Natural killer cell treated with Interleukin-12 subunit alpha and Interleukin-12 subunit beta and Interleukin-15 and Interleukin-18, amount 100 ng/mL, for 72 hours (primary cell): ENCODE measurements around the gene MPHOSPH9. TPM values are rescaled to one million over a fixed set of nuclear protein-coding genes. Genes with fewer than 3 reads are reported as not detected.

Experiments used
- ATAC-seq, 2 donors: fragments of 150-1000 bp; cut with Tn5 transposase in 1 of 2; sonication (Bioruptor Pico), chemical (Tn5 transposase) in 1 of 2; 2 replicates each; pipeline ENCODE4 v1.10.0; 2021
- DNase-seq: peaks from one replicate; pipeline ENCODE4 v3.0.0; 2022; ENCODE audit warnings: low spot score
- H3K27ac Mint-ChIP-seq, 2 donors: 1 replicate in 1 of 2; 2 replicates in 1 of 2; pipeline ENCODE4 v1.8.0; 2022; ENCODE audit warnings: mixed read lengths in 2 of 2, mild to moderate bottlenecking in 1 of 2, moderate library complexity in 1 of 2
- H3K27me3 Mint-ChIP-seq, 2 donors: 1 replicate in 1 of 2; 2 replicates in 1 of 2; pipeline ENCODE4 v1.8.0; 2022; ENCODE audit warnings: mixed read lengths in 2 of 2
- H3K36me3 Mint-ChIP-seq: one replicate; pipeline ENCODE4 v1.8.0; 2022; ENCODE audit warnings: mixed read lengths
- H3K4me1 Mint-ChIP-seq, 2 donors: 1 replicate in 1 of 2; 2 replicates in 1 of 2; pipeline ENCODE4 v1.8.0; 2022; ENCODE audit warnings: low read depth in 2 of 2, mixed read lengths in 2 of 2, mild to moderate bottlenecking in 1 of 2
- H3K4me3 Mint-ChIP-seq: one replicate; pipeline ENCODE4 v1.8.0; 2022; ENCODE audit warnings: mixed read lengths
- H3K9me3 Mint-ChIP-seq: 2 replicates; pipeline ENCODE4 v1.8.0; 2022; ENCODE audit warnings: mixed read lengths
- total RNA-seq, 2 donors: library from RNA; stranded (reverse); gene quantifications; one replicate each; pipeline ENCODE4 v1.2.3, GENCODE V29; 2022

MPHOSPH9 gene
- total RNA-seq, 2 donors from 2014 or later: 50.1 to 117 TPM

- DNase-seq (no peak), ATAC-seq (peak in 1 of 2 donors; percentile 40)
- Mint-ChIP-seq H3K4me3 (no peak overlapping the region), H3K36me3 (no peaks in the 10 kb centered on the region), H3K27me3 (no peaks in the 10 kb centered on the region), H3K4me1 (peaks cover 14 to 25% of the 10 kb centered on the region in 2 donors), H3K9me3 (no peaks in the 10 kb centered on the region), H3K27ac (no peak overlapping the region)
Measured at GRCh38 chr12:123131291-123131832, 101.6 kb downstream of the MPHOSPH9 start.

- Mint-ChIP-seq H3K27me3 (no peaks in the 10 kb centered on the region), H3K4me3 (no peak overlapping the region), H3K4me1 (peaks cover 4 to 21% of the 10 kb centered on the region in 2 donors), H3K9me3 (no peaks in the 10 kb centered on the region), H3K27ac (no peak overlapping the region), H3K36me3 (no peaks in the 10 kb centered on the region)
- ATAC-seq: no peak
- no peak for DNase-seq
Measured at GRCh38 chr12:123129621-123130020, 103.3 kb downstream of the MPHOSPH9 start.

DNA sequence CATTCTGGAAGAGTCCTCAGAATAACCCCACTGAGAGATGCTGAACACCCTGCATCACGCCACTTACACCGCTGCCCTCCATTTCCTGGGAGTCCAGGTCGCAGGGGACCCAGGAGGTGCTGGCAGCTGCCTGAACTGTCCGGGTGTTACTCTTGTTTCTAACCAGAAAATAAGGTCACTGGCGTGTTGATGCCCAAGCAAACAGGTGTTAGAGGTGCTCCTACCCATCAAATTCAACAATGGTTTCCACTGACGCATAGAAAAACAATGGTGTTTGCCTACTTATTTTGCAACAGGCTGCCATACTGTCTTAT, 105.8 kb downstream of the MPHOSPH9 start:
- no peaks in the 10 kb centered on the region for H3K9me3 Mint-ChIP-seq
- no peaks in the 10 kb centered on the region for H3K36me3 Mint-ChIP-seq
- ATAC-seq: no peak
- peaks cover 14 to 21% of the 10 kb centered on the region in 2 donors for H3K4me1 Mint-ChIP-seq
- no peak overlapping the region for H3K27ac Mint-ChIP-seq
- H3K27me3 Mint-ChIP-seq: no peaks in the 10 kb centered on the region
- no peak overlapping the region for H3K4me3 Mint-ChIP-seq
- DNase-seq: no peak

GRCh38 chr12:123126294-123127181, 106.4 kb downstream of the MPHOSPH9 start:
- Mint-ChIP-seq H3K9me3 (no peaks in the 10 kb centered on the region), H3K4me3 (no peak overlapping the region), H3K36me3 (no peaks in the 10 kb centered on the region), H3K4me1 (peaks cover 16 to 23% of the 10 kb centered on the region in 2 donors), H3K27ac (no peak overlapping the region), H3K27me3 (no peaks in the 10 kb centered on the region)
- DNase-seq (no peak), ATAC-seq (no peak)

DNA sequence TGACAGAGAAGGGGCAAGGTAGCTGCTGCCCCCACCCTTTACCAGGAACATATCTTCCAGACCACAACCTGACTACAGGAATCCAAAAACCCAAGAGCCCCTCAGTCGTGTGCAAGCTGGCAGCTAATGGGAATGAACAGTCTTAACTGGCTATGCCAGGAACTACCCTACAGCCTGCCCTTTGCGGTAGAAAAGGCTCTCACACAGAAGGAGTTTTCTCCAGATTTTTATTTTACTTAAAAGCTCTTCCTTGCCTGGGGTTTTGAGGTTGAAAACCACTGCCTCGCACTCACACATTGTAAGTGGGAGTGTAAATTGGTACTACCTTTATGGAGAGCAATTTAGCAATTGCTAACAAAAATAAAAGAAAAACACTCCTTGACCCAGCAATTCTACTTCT, 110.3 kb downstream of the MPHOSPH9 start:
- Mint-ChIP-seq H3K4me1 (peaks cover 16 to 35% of the 10 kb centered on the region in 2 donors), H3K27me3 (no peaks in the 10 kb centered on the region), H3K4me3 (no peak overlapping the region), H3K27ac (no peak overlapping the region), H3K36me3 (no peaks in the 10 kb centered on the region), H3K9me3 (no peaks in the 10 kb centered on the region)
- DNase-seq (no peak), ATAC-seq (no peak)

GRCh38 chr12:123121670-123122069, 111.3 kb downstream of the MPHOSPH9 start:
- Mint-ChIP-seq H3K36me3 (no peaks in the 10 kb centered on the region), H3K27me3 (no peaks in the 10 kb centered on the region), H3K4me1 (peaks cover 16 to 35% of the 10 kb centered on the region in 2 donors), H3K9me3 (no peaks in the 10 kb centered on the region), H3K27ac (no peak overlapping the region), H3K4me3 (no peak overlapping the region)
- no peak for DNase-seq
- no peak for ATAC-seq

GRCh38 chr12:123120452-123121166, 112.3 kb downstream of the MPHOSPH9 start:
- Mint-ChIP-seq H3K27me3 (no peaks in the 10 kb centered on the region), H3K4me3 (no peak overlapping the region), H3K9me3 (no peaks in the 10 kb centered on the region), H3K27ac (peak overlapping the region in 1 of 2 donors; percentile 53), H3K36me3 (no peaks in the 10 kb centered on the region), H3K4me1 (peaks cover 16 to 32% of the 10 kb centered on the region in 2 donors)
- DNase-seq: no peak
- peak; percentile 71 to 80 for ATAC-seq

- Mint-ChIP-seq H3K27ac (no peak overlapping the region), H3K9me3 (no peaks in the 10 kb centered on the region), H3K36me3 (no peaks in the 10 kb centered on the region), H3K4me1 (peaks cover 16 to 34% of the 10 kb centered on the region in 2 donors), H3K27me3 (no peaks in the 10 kb centered on the region), H3K4me3 (no peak overlapping the region)
- no peak for DNase-seq
- ATAC-seq: no peak
Measured at GRCh38 chr12:123119808-123120207, 113.1 kb downstream of the MPHOSPH9 start.

GRCh38 chr12:123118497-123118896, 114.4 kb downstream of the MPHOSPH9 start:
- H3K9me3 Mint-ChIP-seq: no peaks in the 10 kb centered on the region
- ATAC-seq (no peak), DNase-seq (no peak)
- H3K4me3 Mint-ChIP-seq: no peak overlapping the region
- no peaks in the 10 kb centered on the region for H3K36me3 Mint-ChIP-seq
- H3K27me3 Mint-ChIP-seq: no peaks in the 10 kb centered on the region
- no peak overlapping the region for H3K27ac Mint-ChIP-seq
- H3K4me1 Mint-ChIP-seq: peaks cover 16 to 34% of the 10 kb centered on the region in 2 donors

- DNase-seq: peak; percentile 44
- no peaks in the 10 kb centered on the region for H3K36me3 Mint-ChIP-seq
- ATAC-seq: no peak
- H3K27ac Mint-ChIP-seq: no peak overlapping the region
- H3K4me1 Mint-ChIP-seq: peaks cover 17 to 29% of the 10 kb centered on the region in 2 donors
- H3K4me3 Mint-ChIP-seq: no peak overlapping the region
- H3K9me3 Mint-ChIP-seq: no peaks in the 10 kb centered on the region
- no peaks in the 10 kb centered on the region for H3K27me3 Mint-ChIP-seq
Measured at GRCh38 chr12:123115409-123116121, 117.4 kb downstream of the MPHOSPH9 start.

GRCh38 chr12:123114304-123115083, 118.4 kb downstream of the MPHOSPH9 start:
- H3K9me3 Mint-ChIP-seq: no peaks in the 10 kb centered on the region
- no peak overlapping the region for H3K27ac Mint-ChIP-seq
- H3K4me1 Mint-ChIP-seq: peaks cover 18 to 26% of the 10 kb centered on the region in 2 donors
- H3K4me3 Mint-ChIP-seq: no peak overlapping the region
- DNase-seq: peak; percentile 1
- ATAC-seq: no peak
- no peaks in the 10 kb centered on the region for H3K27me3 Mint-ChIP-seq
- no peaks in the 10 kb centered on the region for H3K36me3 Mint-ChIP-seq

- Mint-ChIP-seq H3K4me3 (no peak overlapping the region), H3K36me3 (no peaks in the 10 kb centered on the region), H3K9me3 (no peaks in the 10 kb centered on the region), H3K27me3 (no peaks in the 10 kb centered on the region), H3K27ac (no peak overlapping the region), H3K4me1 (peaks cover 24 to 28% of the 10 kb centered on the region in 2 donors)
- ATAC-seq (no peak), DNase-seq (peak; percentile 20)
Measured at GRCh38 chr12:123113026-123113425, 119.9 kb downstream of the MPHOSPH9 start.
